ENCODE results near the gene RANBP17.

DNA sequence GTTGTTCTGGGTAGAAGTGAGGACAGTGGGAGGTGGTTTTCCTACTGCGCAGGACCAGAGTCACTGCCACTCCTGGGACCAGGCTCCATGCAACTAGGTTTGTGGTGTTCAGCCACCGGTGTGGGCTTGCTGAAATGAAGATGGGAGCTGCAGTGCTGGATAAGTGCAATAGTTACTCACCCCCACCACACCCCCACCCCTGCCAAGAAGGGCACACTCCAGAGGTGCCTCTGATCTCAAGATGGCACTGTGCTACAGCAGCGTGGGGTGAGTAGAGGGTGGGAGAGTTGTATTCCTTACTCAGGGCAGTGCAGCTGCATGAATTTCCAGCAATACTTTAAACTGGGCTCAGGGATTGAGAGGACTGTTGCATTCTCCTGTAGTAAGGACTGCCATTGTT is 259.8 kb downstream of the RANBP17 start:
- TF ChIP-seq, protein P1, sequence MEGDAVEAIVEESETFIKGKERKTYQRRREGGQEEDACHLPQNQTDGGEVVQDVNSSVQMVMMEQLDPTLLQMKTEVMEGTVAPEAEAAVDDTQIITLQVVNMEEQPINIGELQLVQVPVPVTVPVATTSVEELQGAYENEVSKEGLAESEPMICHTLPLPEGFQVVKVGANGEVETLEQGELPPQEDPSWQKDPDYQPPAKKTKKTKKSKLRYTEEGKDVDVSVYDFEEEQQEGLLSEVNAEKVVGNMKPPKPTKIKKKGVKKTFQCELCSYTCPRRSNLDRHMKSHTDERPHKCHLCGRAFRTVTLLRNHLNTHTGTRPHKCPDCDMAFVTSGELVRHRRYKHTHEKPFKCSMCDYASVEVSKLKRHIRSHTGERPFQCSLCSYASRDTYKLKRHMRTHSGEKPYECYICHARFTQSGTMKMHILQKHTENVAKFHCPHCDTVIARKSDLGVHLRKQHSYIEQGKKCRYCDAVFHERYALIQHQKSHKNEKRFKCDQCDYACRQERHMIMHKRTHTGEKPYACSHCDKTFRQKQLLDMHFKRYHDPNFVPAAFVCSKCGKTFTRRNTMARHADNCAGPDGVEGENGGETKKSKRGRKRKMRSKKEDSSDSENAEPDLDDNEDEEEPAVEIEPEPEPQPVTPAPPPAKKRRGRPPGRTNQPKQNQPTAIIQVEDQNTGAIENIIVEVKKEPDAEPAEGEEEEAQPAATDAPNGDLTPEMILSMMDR (IDR thresholded peaks at IDR 0.05; ENCODE audit: low read depth, low read length, poor library complexity, severe bottlenecking) = no peak
- no peak for TF ChIP-seq EZH2phosphoT487 (IDR thresholded peaks at IDR 0.05; ENCODE audit: borderline replicate concordance, low read length)

Data from DOHH2 (cell line).